Measurements from ENCODE around the gene TSKU. TPM values are rescaled to one million over a fixed set of nuclear protein-coding genes. Genes with fewer than 3 reads are reported as not detected.

TSKU gene
- polyA plus RNA-seq (ENCODE audit: insufficient read length in 12 of 12): 10 to 100 TPM in 11 of 12 donors, not detected in 1; 13.8 to 29.6 (median 18.7) TPM
- long read RNA-seq, donor 1, transcript TSKU-201 (2 exons, 2,712 nt): major isoform, 13 of 13 reads
- long read RNA-seq, donor 1, partial matches to known transcripts: 0 of 13 reads
- long read RNA-seq, donor 1, other reads (novel, unspliced or antisense): 0 of 13 reads
- long read RNA-seq, donor 2, transcript TSKU-201 (2 exons, 2,712 nt): major isoform, 11 of 11 reads
- long read RNA-seq, donor 2, partial matches to known transcripts: 0 of 11 reads
- long read RNA-seq, donor 2, other reads (novel, unspliced or antisense): 0 of 11 reads
- long read RNA-seq, donor 3, transcript TSKU-201 (2 exons, 2,712 nt): major isoform, 8 of 8 reads
- long read RNA-seq, donor 3, partial matches to known transcripts: 0 of 8 reads
- long read RNA-seq, donor 3, other reads (novel, unspliced or antisense): 0 of 8 reads
- long read RNA-seq, donor 4, partial matches to known transcripts: 0 of 4 reads
- long read RNA-seq, donor 4, other reads (novel, unspliced or antisense): 0 of 4 reads
- long read RNA-seq, donor 5: 0 reads
- long read RNA-seq, donor 6, transcript TSKU-201 (2 exons, 2,712 nt): major isoform, 7 of 7 reads
- long read RNA-seq, donor 6, partial matches to known transcripts: 0 of 7 reads
- long read RNA-seq, donor 6, other reads (novel, unspliced or antisense): 0 of 7 reads
- long read RNA-seq, donor 7, transcript TSKU-201 (2 exons, 2,712 nt): major isoform, 7 of 19 reads
- long read RNA-seq, donor 7, partial matches to known transcripts: 12 of 19 reads
- long read RNA-seq, donor 7, other reads (novel, unspliced or antisense): 0 of 19 reads
- long read RNA-seq, donor 8, transcript TSKU-201 (2 exons, 2,712 nt): major isoform, 13 of 13 reads
- long read RNA-seq, donor 8, partial matches to known transcripts: 0 of 13 reads
- long read RNA-seq, donor 8, other reads (novel, unspliced or antisense): 0 of 13 reads
- long read RNA-seq, donor 9, transcript TSKU-201 (2 exons, 2,712 nt): major isoform, 7 of 7 reads
- long read RNA-seq, donor 9, partial matches to known transcripts: 0 of 7 reads
- long read RNA-seq, donor 9, other reads (novel, unspliced or antisense): 0 of 7 reads
- long read RNA-seq, donor 10, transcript TSKU-201 (2 exons, 2,712 nt): major isoform, 8 of 20 reads
- long read RNA-seq, donor 10, partial matches to known transcripts: 12 of 20 reads
- long read RNA-seq, donor 10, other reads (novel, unspliced or antisense): 0 of 20 reads
- long read RNA-seq, donor 11, transcript TSKU-201 (2 exons, 2,712 nt): major isoform, 17 of 17 reads
- long read RNA-seq, donor 11, partial matches to known transcripts: 0 of 17 reads
- long read RNA-seq, donor 11, other reads (novel, unspliced or antisense): 0 of 17 reads

- no peak for DNase-seq
Measured at GRCh38 chr11:76783294-76783895, at the start of gene TSKU. Gene TSKU (plus strand): TSS chr11:76783356. CDS start chr11:76795617, 12,261 bp downstream.

- peak; percentile 47 for DNase-seq
Measured at GRCh38 chr11:76733906-76734305, 49.2 kb upstream of the TSKU start.

GRCh38 chr11:76734456-76735420, 48.4 kb upstream of the TSKU start:
- DNase-seq: no peak

- DNase-seq: no peak
Measured at GRCh38 chr11:76735841-76736240, 47.3 kb upstream of the TSKU start.

- no peak for DNase-seq
Measured at GRCh38 chr11:76736266-76736665, 46.9 kb upstream of the TSKU start.

- no peak for DNase-seq
Measured at GRCh38 chr11:76736773-76737495, 46.2 kb upstream of the TSKU start.

GRCh38 chr11:76738618-76739240, 44.4 kb upstream of the TSKU start:
- no peak for DNase-seq

- DNase-seq: no peak
Measured at GRCh38 chr11:76739798-76740197, 43.4 kb upstream of the TSKU start.

- DNase-seq: no peak
Measured at GRCh38 chr11:76740772-76741171, 42.4 kb upstream of the TSKU start.

GRCh38 chr11:76742902-76743301, 40.3 kb upstream of the TSKU start:
- DNase-seq: no peak

- DNase-seq: no peak
Measured at GRCh38 chr11:76744186-76745043, 38.7 kb upstream of the TSKU start.

- DNase-seq: no peak
Measured at GRCh38 chr11:76745044-76745376, 38.1 kb upstream of the TSKU start.

GRCh38 chr11:76745561-76746207, 37.5 kb upstream of the TSKU start:
- no peak for DNase-seq

- no peak for DNase-seq
Measured at GRCh38 chr11:76747153-76747914, 35.8 kb upstream of the TSKU start.

GRCh38 chr11:76747915-76748860, 35.0 kb upstream of the TSKU start:
- no peak for DNase-seq

Measured in muscle of arm (tissue), 14 donors.